Uterus (tissue), 4 donors: Measurements from ENCODE around the gene COL4A2. TPM values are rescaled to one million over a fixed set of nuclear protein-coding genes. Genes with fewer than 3 reads are reported as not detected.

Experiments used
- DNase-seq, 2 donors: peaks; one replicate each; pipeline ENCODE4 v3.0.0-alpha.2; 2019 to 2020
- H3K27ac ChIP-seq, 2 donors: fragments of 200-600 bp; sonication (generic); 1 replicate in 1 of 2; 2 replicates in 1 of 2; pipeline ENCODE4 v1.5.1; 2016 to 2018
- H3K27me3 ChIP-seq, 2 donors: fragments of 200-600 bp; sonication (generic); one replicate each; pipeline ENCODE4 v1.5.1; 2018 to 2019; ENCODE audit warnings: control low read depth in 1 of 2
- H3K36me3 ChIP-seq, 2 donors: fragments of 200-600 bp; sonication (generic); one replicate each; pipeline ENCODE4 v1.5.1; 2019; ENCODE audit warnings: control low read depth in 1 of 2
- H3K4me1 ChIP-seq, 2 donors: fragments of 200-600 bp; sonication (generic); one replicate each; pipeline ENCODE4 v1.5.1; 2018 to 2019; ENCODE audit warnings: control low read depth in 1 of 2
- H3K4me3 ChIP-seq, 2 donors: fragments of 200-600 bp; sonication (generic); 1 replicate in 1 of 2; 2 replicates in 1 of 2; pipeline ENCODE4 v1.5.1; 2018 to 2019; ENCODE audit warnings: mild to moderate bottlenecking in 1 of 2
- H3K9me3 ChIP-seq, 2 donors: fragments of 200-600 bp; sonication (generic); one replicate each; pipeline ENCODE4 v1.5.1; 2019; ENCODE audit warnings: control low read depth in 1 of 2
- POLR2A ChIP-seq, 2 donors: fragments of 450-650 bp; IDR thresholded peaks; one replicate each; pipeline ENCODE4 v1.6.1; 2016; ENCODE audit warnings: antibody characterized with exemption in 2 of 2, mild to moderate bottlenecking in 1 of 2, moderate library complexity in 1 of 2
- intact Hi-C: fragments of 100-400 bp; cut with DNase I; formaldehyde crosslinking; loops from one replicate; pipeline ENCODE4 v1.15.1; 2023; ENCODE audit warnings: low total_unique reads
- total RNA-seq, 4 donors: library from RNA; depleted of rRNA in 3 of 4; stranded (reverse); fragments of >200 nt in 3 of 4; gene quantifications; one replicate each; pipeline versions ENCODE4 v1.1.0 to v1.2.4, GENCODE V29; 2014 to 2023
- TF ChIP-seq, protein P1 (sequence below), 4 experiments: fragments of 200-600 bp in 2 of 4; fragments of 450-650 bp in 2 of 4; sonication (generic) in 2 of 4; IDR thresholded peaks; one replicate each; pipeline ENCODE4 v1.5.1; 2016 to 2019; ENCODE audit warnings: antibody characterized with exemption in 4 of 4, mild to moderate bottlenecking in 2 of 4, moderate library complexity in 1 of 4
- donor health status: DM: yes; HTN: yes; CAD: no.

The COL4A2 gene
- total RNA-seq, 4 donors from 2014 or later, result 157 to 606 (median 284) TPM

DNA sequence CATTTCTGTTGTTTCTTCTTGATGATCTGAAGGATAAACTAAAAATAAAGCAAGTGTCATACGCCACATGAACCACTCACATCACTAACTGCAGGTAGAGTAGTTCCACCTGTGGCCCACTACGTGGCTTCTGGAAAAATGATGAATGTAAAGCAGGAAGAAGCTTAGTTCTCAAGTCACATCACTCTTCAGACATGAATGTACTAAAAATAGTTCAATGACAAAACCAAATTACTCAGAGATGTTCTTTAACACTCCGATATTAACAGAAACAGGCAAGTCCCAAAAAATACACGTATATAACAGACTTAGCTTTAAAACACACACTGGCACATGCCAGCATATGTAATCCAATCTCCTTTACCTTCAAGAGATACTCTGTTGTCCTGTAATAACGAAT lies 232.8 kb downstream of the COL4A2 start:
- Histone ChIP-seq H3K27ac (no peak overlapping the region), H3K4me3 (no peak overlapping the region), H3K36me3 (no peaks in the 10 kb centered on the region), H3K4me1 (no peaks in the 10 kb centered on the region), H3K9me3 (no peaks in the 10 kb centered on the region), H3K27me3 (no peaks in the 10 kb centered on the region)
- no peak for DNase-seq
- TF ChIP-seq POLR2A (IDR thresholded peaks at IDR 0.05), result no peak
- TF ChIP-seq, protein P1, sequence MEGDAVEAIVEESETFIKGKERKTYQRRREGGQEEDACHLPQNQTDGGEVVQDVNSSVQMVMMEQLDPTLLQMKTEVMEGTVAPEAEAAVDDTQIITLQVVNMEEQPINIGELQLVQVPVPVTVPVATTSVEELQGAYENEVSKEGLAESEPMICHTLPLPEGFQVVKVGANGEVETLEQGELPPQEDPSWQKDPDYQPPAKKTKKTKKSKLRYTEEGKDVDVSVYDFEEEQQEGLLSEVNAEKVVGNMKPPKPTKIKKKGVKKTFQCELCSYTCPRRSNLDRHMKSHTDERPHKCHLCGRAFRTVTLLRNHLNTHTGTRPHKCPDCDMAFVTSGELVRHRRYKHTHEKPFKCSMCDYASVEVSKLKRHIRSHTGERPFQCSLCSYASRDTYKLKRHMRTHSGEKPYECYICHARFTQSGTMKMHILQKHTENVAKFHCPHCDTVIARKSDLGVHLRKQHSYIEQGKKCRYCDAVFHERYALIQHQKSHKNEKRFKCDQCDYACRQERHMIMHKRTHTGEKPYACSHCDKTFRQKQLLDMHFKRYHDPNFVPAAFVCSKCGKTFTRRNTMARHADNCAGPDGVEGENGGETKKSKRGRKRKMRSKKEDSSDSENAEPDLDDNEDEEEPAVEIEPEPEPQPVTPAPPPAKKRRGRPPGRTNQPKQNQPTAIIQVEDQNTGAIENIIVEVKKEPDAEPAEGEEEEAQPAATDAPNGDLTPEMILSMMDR (IDR thresholded peaks at IDR 0.05), result no peak
- intact Hi-C loops, result no loop called here

- Histone ChIP-seq H3K27me3 (no peaks in the 10 kb centered on the region), H3K9me3 (no peaks in the 10 kb centered on the region), H3K36me3 (no peaks in the 10 kb centered on the region), H3K4me1 (no peaks in the 10 kb centered on the region), H3K27ac (no peak overlapping the region), H3K4me3 (no peak overlapping the region)
- DNase-seq, result no peak
- no peak for TF ChIP-seq POLR2A (IDR thresholded peaks at IDR 0.05)
- TF ChIP-seq, protein P1 (IDR thresholded peaks at IDR 0.05), result no peak
- intact Hi-C loops, result no loop called here
Measured at GRCh38 chr13:110540871-110541525, 233.9 kb downstream of the COL4A2 start.

DNA sequence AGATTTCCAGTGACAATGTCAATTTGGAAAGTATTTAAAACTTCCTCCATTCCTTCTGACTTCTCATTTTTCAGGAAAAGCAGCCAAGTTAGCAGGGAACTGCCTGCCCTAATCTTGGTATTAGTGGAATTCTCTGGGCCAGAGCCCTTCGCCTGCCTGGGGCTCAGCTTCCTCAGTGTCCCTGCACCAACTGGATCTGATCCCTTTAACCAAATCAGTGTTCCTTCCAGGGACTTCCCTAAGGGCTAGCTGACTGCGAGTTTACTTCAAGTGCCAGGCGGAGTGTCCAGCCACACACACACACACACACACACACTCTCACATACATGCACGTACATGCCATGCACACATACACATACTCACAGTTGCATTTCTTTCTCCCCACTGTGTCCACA lies 234.4 kb downstream of the COL4A2 start:
- H3K4me3 ChIP-seq, result no peak overlapping the region
- intact Hi-C loops, result no loop called here
- TF ChIP-seq, protein P1 (IDR thresholded peaks at IDR 0.05), result no peak
- no peak for TF ChIP-seq POLR2A (IDR thresholded peaks at IDR 0.05)
- no peaks in the 10 kb centered on the region for H3K27me3 ChIP-seq
- DNase-seq, result no peak
- H3K36me3 ChIP-seq, result no peaks in the 10 kb centered on the region
- no peaks in the 10 kb centered on the region for H3K4me1 ChIP-seq
- no peak overlapping the region for H3K27ac ChIP-seq
- no peaks in the 10 kb centered on the region for H3K9me3 ChIP-seq

DNA sequence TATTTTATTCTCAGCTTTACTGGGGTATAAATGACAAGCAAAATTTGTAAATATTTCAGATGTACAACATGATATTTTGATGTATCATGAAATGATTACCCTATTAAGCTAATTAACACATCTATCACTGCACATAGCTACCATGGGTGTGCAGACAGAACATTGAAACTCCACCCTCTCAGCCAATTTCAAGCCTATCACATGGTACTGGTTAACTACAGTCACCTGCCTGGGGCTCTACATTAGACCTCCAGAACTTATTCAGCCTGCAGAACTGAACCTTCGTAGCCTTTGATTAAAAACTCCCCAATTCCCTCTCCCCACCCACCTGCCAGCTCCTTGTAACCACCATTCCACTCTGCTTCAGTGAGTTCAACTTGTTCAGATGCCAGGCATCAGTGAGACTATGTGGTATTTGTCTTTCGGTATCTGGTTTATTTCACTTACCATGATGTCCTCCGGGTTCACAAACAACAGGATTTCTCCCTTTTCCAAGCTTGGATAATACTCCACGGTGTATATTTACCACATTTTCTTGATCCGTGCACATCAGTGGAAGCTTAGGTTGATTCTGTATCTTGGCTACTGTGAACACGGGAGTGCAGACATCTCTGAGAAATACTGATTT lies 235.2 kb downstream of the COL4A2 start:
- H3K27me3 ChIP-seq, result no peaks in the 10 kb centered on the region
- DNase-seq, result no peak
- H3K4me1 ChIP-seq, result no peaks in the 10 kb centered on the region
- H3K27ac ChIP-seq, result no peak overlapping the region
- H3K9me3 ChIP-seq, result no peaks in the 10 kb centered on the region
- TF ChIP-seq, protein P1 (IDR thresholded peaks at IDR 0.05), result no peak
- no peak for TF ChIP-seq POLR2A (IDR thresholded peaks at IDR 0.05)
- no peaks in the 10 kb centered on the region for H3K36me3 ChIP-seq
- no peak overlapping the region for H3K4me3 ChIP-seq
- intact Hi-C loops, result no loop called here

DNA sequence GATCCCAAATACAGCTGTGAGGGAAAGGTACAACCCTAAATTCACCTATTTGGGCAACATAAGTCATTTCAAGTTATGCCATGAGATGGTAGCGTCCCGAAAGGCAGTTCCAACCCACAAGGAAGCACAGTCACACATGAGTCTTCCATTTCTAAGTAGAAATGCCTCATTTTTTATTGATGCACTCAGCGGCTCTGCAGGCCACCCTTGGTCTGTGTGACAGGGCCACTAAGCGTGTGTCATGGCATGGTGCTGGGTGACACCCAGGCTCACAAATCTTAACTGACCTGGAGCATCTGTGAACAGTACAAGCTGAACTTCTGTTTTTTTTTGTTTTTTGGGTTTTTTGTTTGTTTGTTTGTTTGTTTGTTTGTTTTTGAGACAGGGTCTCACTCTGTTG lies 239.3 kb downstream of the COL4A2 start:
- no peaks in the 10 kb centered on the region for H3K9me3 ChIP-seq
- no peak for DNase-seq
- intact Hi-C loops, result no loop called here
- H3K27me3 ChIP-seq, result no peaks in the 10 kb centered on the region
- no peak overlapping the region for H3K4me3 ChIP-seq
- TF ChIP-seq, protein P1 (IDR thresholded peaks at IDR 0.05), result no peak
- no peak for TF ChIP-seq POLR2A (IDR thresholded peaks at IDR 0.05)
- no peaks in the 10 kb centered on the region for H3K36me3 ChIP-seq
- no peak overlapping the region for H3K27ac ChIP-seq
- H3K4me1 ChIP-seq, result no peaks in the 10 kb centered on the region
